DMS153 (cell line): ENCODE measurements around the gene KMT2A.

ENCODE experiments used
- DNase-seq: peaks from one replicate; lab custom pipeline; 2025; lab: John Stamatoyannopoulos, UW

Gene KMT2A

DNA sequence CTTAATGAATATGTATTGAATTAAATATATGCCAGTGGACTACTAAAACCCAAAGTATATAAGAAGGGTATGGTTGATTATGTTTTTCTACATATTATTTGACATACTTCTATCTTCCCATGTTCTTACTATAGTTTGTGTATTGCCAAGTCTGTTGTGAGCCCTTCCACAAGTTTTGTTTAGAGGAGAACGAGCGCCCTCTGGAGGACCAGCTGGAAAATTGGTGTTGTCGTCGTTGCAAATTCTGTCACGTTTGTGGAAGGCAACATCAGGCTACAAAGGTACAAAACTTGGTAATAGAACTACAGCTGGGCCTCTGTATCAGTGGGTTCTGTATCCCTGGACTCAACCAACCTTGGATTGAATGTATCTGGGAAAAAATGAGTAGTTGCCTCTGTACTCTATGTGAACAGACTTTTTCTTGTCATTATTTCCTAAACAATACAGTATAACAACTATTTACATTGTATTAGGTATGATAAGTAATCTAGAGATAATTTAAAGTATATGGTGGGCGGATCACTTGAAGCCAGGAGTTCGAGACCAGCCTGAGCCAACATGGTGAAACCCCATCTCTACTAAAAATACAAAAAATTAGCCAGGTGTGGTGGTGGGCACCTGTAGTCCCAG is 52.3 kb downstream of the KMT2A start:
- DNase-seq = peak; percentile 34

DNA sequence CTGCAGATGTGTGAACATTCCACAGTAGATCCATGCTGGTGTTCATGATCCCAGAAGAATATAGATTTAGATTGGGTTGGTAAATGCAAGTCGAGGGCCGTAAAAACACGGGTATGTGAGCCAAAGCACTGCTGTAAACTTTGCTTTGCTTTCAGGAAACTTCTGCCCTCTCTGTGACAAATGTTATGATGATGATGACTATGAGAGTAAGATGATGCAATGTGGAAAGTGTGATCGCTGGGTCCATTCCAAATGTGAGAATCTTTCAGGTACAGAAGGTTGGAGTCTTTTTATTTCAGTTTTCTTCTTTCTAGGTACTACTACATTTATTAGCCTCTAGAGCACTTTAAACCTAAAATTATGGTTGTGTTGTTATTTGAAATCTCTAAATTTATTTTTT is 54.7 kb downstream of the KMT2A start:
- no peak for DNase-seq

- no peak for DNase-seq
Measured at GRCh38 chr11:118497831-118498230, 61.5 kb downstream of the KMT2A start.

DNA sequence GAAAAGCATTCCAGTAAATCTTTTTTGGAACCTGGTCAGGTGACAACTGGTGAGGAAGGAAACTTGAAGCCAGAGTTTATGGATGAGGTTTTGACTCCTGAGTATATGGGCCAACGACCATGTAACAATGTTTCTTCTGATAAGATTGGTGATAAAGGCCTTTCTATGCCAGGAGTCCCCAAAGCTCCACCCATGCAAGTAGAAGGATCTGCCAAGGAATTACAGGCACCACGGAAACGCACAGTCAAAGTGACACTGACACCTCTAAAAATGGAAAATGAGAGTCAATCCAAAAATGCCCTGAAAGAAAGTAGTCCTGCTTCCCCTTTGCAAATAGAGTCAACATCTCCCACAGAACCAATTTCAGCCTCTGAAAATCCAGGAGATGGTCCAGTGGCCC is 66.9 kb downstream of the KMT2A start:
- no peak for DNase-seq

GRCh38 chr11:118511601-118512000 is 75.3 kb downstream of the KMT2A start:
- no peak for DNase-seq

GRCh38 chr11:118514103-118514502 is 77.8 kb downstream of the KMT2A start:
- no peak for DNase-seq

DNA sequence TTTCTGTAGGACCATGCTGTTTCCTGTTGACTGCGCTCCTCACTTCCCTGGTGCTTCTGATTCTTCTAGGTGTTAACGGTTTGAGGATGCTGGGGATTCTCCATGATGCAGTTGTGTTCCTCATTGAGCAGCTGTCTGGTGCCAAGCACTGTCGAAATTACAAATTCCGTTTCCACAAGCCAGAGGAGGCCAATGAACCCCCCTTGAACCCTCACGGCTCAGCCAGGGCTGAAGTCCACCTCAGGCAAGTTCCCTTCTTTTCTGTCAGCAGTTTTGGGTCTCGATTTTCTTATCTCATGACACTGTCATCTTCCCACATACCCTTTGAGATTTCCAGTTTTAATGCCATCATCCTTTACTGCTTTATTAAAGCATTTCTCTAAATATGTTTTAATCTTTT is 83.3 kb downstream of the KMT2A start:
- DNase-seq = no peak

DNA sequence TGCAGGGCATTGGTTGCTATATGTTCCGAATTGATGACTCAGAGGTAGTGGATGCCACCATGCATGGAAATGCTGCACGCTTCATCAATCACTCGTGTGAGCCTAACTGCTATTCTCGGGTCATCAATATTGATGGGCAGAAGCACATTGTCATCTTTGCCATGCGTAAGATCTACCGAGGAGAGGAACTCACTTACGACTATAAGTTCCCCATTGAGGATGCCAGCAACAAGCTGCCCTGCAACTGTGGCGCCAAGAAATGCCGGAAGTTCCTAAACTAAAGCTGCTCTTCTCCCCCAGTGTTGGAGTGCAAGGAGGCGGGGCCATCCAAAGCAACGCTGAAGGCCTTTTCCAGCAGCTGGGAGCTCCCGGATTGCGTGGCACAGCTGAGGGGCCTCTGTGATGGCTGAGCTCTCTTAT is 85.6 kb downstream of the KMT2A start:
- DNase-seq = no peak

GRCh38 chr11:118522571-118523072 is 86.3 kb downstream of the KMT2A start:
- no peak for DNase-seq

GRCh38 chr11:118524356-118524755 is 88.1 kb downstream of the KMT2A start:
- DNase-seq = no peak

DNA sequence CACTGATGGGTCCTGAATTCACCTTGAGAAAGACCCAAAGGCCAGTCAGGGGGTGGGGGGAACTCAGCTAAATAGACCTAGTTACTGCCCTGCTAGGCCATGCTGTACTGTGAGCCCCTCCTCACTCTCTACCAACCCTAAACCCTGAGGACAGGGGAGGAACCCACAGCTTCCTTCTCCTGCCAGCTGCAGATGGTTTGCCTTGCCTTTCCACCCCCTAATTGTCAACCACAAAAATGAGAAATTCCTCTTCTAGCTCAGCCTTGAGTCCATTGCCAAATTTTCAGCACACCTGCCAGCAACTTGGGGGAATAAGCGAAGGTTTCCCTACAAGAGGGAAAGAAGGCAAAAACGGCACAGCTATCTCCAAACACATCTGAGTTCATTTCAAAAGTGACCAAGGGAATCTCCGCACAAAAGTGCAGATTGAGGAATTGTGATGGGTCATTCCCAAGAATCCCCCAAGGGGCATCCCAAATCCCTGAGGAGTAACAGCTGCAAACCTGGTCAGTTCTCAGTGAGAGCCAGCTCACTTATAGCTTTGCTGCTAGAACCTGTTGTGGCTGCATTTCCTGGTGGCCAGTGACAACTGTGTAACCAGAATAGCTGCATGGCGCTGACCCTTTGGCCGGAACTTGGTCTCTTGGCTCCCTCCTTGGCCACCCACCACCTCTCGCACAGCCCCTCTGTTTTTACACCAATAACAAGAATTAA is 88.6 kb downstream of the KMT2A start:
- DNase-seq = no peak

DNA sequence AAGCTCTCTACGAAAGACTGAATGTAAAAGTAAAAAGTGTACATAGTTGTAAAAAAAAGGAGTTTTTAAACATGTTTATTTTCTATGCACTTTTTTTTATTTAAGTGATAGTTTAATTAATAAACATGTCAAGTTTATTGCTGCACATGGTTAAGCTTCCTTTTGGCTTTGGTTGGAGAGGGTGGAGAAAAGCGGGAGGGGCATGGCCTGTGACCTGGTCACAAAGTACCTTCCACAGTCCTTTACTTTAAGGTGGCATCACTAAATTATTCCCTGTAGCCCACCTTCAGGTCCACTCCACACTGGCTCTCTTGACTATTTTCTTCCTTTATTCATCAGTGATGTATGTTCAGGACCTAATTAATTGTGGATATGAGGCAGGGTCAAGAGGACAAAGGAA is 90.4 kb downstream of the KMT2A start:
- no peak for DNase-seq

GRCh38 chr11:118527109-118527508 is 90.8 kb downstream of the KMT2A start, which contains the start of gene TTC36:
Gene TTC36, plus strand, starts transcription at chr11:118527474. Its CDS starts 21 bp downstream, at chr11:118527495.
- no peak for DNase-seq

- DNase-seq = no peak
Measured at GRCh38 chr11:118528511-118528910, 92.2 kb downstream of the KMT2A start.

DNA sequence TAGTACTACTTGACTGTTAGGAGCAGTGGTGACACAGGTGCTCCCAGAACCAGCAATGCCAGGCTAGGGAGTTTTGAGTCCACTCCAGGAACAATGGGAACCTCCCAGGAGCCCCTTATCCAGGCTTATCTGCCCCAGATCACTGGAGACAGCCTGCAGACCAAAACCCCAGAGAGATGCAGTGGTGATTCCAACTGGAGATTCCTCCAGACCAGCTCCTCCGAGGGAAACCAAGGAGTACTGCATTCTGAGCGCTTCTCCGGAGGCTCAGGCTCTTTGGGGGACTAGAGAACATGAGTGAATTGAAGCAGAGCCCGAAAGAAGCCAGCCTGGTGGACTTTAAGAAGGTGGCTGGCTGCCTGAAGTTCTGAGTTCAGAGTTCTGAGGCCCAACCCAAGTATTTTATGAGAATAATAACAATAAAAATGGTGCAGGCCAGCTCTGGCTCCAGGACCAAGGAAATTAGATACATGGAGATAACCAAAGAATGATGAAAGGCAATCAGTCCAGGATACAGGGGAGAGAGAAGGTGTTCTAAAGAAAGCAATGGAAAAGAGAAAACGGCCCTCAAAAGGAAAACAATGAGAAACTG is 93.4 kb downstream of the KMT2A start:
- DNase-seq = no peak

- DNase-seq = peak; percentile 21
Measured at GRCh38 chr11:118530180-118530682, 93.9 kb downstream of the KMT2A start.

DNA sequence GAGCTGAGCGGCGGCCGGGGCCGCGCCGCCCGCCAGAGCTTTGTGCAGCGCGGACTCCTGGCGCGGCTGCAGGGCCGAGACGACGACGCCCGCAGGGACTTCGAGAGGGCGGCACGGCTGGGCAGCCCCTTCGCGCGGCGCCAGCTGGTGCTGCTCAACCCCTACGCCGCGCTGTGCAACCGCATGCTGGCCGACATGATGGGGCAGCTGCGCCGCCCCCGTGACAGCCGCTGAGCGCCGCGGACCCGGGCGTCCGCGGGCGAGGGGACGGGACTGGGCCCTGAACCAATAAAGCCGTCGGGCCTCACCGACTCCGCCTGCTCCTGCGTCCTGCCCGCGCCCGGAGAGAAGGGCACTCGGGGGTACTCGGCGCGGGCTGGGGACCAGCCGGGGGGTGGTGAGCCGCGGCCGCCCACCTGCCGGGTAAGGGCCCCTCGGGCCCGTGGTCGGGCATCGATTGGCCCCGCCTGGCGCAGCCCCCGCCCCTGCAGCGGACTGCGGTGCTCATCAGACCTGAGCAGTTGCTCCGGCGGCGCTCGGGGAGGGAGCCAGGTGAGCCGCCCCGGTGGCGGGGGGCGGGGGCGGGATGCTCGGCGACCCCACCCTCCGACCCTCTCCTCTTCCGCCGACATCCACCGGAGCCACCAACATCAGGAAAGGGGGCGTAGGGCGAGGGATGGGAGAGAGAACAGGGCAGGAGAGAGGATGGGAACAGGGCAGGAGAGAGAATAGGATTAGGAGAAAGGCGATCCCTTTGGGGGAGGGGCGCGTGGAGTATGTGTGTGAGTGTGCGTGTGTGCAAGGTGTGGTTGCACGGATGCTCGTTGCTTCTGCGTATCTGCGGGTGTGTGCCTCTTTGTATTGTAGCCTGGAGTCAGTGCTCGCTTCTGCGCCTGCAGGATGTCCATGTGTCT is 94.6 kb downstream of the KMT2A start, which contains the start of gene TMEM25:
TSS of gene TMEM25 (plus strand) at position 510 of the 914 bp plus-strand sequence. CDS start 610 bp downstream, outside the sequence.
- DNase-seq = peak; percentile 21

DNA sequence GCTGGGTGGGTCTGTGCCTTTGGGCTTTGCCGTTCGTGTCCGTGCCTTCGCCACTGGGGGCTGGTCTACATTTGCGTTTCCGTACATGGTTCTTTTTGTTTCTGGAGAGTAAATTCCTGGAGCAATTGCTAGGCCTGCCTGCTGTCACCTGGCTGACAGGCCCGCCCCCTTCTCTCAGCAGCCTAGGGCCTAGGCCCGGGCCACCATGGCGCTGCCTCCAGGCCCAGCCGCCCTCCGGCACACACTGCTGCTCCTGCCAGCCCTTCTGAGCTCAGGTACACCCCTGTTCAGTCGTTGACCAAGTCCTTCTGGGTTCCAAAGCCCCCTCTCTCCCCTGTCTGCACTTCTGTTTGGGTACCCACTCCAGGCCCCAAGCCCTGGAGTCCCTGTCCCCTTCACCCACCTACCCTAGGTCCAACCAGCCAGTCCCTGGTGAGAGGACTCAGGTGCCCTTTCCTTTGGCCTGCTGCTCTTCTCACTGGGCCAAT is 95.3 kb downstream of the KMT2A start:
- DNase-seq = no peak

- DNase-seq = no peak
Measured at GRCh38 chr11:118532091-118532490, 95.8 kb downstream of the KMT2A start.

DNA sequence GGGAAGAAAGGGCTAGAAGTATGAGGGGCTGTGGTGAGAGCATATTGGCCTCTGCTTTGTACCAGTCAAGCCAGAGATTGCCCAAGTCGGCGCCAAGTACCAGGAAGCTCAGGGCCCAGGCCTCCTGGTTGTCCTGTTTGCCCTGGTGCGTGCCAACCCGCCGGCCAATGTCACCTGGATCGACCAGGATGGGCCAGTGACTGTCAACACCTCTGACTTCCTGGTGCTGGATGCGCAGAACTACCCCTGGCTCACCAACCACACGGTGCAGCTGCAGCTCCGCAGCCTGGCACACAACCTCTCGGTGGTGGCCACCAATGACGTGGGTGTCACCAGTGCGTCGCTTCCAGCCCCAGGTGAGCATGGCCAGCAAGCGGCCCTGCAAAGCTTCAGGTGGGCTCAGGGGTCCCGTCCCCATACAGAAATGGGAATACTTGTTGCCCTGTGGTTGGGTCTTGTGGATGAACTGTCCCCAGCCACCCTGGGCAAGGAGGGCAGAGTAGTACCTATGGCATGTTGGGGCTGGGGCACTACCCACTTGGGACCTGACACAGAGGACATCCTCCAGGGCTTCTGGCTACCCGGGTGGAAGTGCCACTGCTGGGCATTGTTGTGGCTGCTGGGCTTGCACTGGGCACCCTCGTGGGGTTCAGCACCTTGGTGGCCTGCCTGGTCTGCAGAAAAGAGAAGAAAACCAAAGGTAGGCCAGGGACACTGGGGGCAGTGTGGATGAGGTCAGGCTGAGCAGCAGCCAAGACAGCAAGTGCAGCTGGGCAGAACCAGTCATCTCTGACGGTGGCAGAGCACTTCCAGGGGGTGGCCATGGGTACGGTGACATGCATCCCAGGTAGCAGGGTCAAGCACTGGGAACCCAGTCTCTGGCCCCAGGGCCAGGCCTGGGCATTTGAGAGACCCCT is 96.8 kb downstream of the KMT2A start:
- no peak for DNase-seq
